GM06990 (cell line): ENCODE results near the gene METAP2.

Experiments
- DNase-seq: peaks from one replicate; pipeline ENCODE4 v3.0.0-alpha.2; 2011; ENCODE audit not compliant: insufficient read length; ENCODE audit errors: extremely low read depth
- H3K27me3 ChIP-seq: replicated peaks from 2 replicates; pipeline ENCODE4 v1.6.0; 2011; ENCODE audit warnings: low read length; ENCODE audit not compliant: control insufficient read depth, insufficient read depth
- H3K36me3 ChIP-seq: 2 replicates; pipeline ENCODE4 v1.5.1; 2011; ENCODE audit warnings: low read length; ENCODE audit not compliant: control insufficient read depth, insufficient read depth
- H3K4me3 ChIP-seq: replicated peaks from 2 replicates; pipeline ENCODE4 v1.5.1; 2011; ENCODE audit warnings: low read depth, mild to moderate bottlenecking, control low read depth, low read length
- CTCF ChIP-seq: IDR thresholded peaks from 2 replicates; pipeline ENCODE4 v1.5.1; 2011; ENCODE audit warnings: low read length, control low read depth, mild to moderate bottlenecking, inconsistent platforms; ENCODE audit not compliant: insufficient read depth, poor library complexity, severe bottlenecking

Gene METAP2

DNA sequence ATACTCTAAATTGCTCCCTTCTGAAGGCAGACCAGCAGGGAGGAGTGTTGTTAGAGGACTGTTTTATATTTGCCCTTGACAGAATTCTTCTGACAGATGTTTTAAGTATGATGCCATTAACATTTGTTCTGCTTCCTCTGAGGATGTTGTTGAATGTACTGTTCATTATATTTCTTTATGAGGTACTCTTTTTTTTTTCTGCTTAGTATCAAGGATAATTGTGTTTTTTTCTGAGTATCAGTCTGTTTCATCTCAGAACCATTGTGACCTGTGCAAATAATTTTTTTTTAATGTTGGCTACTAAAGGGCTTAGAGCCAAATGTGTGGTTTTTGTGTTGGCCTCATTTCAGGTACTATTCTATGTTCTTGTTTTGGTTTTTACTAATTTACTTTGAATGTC lies 10.6 kb downstream of the METAP2 start:
- H3K36me3 ChIP-seq: peaks cover 3% of the 10 kb centered on the region
- TF ChIP-seq CTCF: no peak
- no peaks in the 10 kb centered on the region for H3K27me3 ChIP-seq
- H3K4me3 ChIP-seq: no peak overlapping the region
- no peak for DNase-seq

GRCh38 chr12:95487024-95487423 lies 13.1 kb downstream of the METAP2 start:
- DNase-seq: no peak
- peaks cover 3% of the 10 kb centered on the region for H3K36me3 ChIP-seq
- H3K27me3 ChIP-seq: no peaks in the 10 kb centered on the region
- H3K4me3 ChIP-seq: no peak overlapping the region
- TF ChIP-seq CTCF: no peak

DNA sequence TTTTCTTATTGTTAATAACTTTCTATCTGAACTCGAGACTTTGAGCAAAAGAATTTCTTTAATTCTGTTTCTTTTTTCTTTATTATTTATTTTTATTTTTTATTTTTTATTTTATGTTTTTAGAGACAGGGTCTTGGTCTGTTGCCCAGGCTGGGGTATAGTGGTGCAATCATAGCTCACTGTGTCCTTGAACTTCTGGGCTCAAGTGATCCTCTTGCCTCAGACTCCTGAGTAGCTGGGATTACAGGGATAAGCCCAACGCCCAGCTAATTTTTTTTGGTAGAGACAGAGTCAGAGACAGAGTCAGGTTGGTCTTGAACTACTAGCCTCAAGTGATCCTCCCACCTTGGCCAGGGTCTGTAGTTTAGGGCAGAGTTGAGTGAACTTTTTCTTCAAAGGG lies 18.5 kb downstream of the METAP2 start:
- Histone ChIP-seq H3K36me3 (peaks cover 1% of the 10 kb centered on the region; the same call in 1 of the 2 replicates), H3K27me3 (no peaks in the 10 kb centered on the region)
- TF ChIP-seq CTCF: no peak

DNA sequence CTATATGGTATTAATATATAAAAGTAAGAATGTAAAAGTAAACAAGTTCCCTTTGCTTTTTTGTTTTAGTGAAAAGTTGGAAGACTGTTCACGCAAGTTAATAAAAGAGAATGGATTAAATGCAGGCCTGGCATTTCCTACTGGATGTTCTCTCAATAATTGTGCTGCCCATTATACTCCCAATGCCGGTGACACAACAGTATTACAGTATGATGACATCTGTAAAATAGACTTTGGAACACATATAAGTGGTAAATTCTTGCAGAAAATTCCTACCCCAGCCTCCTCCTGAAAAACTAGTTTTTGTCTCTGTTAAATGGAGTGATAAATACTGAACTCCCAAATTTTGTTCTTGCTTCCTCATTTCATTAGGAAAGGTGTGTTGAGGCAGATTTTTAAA lies 20.9 kb downstream of the METAP2 start:
- no peak for TF ChIP-seq CTCF
- peaks cover 4% of the 10 kb centered on the region for H3K36me3 ChIP-seq

More for the DNA sequence above, 18.5 kb downstream of the METAP2 start:
- no peak for DNase-seq
- H3K4me3 ChIP-seq: no peak overlapping the region

DNA sequence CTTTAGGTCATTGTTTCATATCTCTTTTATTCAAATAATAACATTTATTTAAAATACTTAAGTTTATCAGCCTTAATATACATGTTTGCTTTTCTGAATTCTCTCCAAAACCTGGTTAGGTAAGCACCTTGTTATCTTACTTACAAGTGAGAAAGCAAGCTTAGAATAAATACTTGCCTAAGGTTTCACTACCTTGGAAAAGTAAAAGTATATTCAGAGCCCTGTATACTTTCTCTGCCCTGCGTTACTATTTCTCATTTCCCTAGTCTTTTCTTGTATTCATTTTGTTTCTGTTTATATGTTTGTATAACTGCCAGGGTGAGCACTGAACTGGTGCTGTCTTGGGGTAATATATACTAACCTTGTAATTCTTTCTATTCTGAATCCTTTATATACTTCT lies 21.5 kb downstream of the METAP2 start:
- no peak overlapping the region for H3K4me3 ChIP-seq
- no peak for TF ChIP-seq CTCF
- DNase-seq: no peak
- no peaks in the 10 kb centered on the region for H3K27me3 ChIP-seq
- peaks cover 4% of the 10 kb centered on the region for H3K36me3 ChIP-seq

More for the DNA sequence above, 20.9 kb downstream of the METAP2 start:
- no peaks in the 10 kb centered on the region for H3K27me3 ChIP-seq
- H3K4me3 ChIP-seq: no peak overlapping the region
- no peak for DNase-seq

GRCh38 chr12:95497031-95497430 lies 23.1 kb downstream of the METAP2 start:
- no peak for TF ChIP-seq CTCF
- Histone ChIP-seq H3K36me3 (peaks cover 4% of the 10 kb centered on the region), H3K4me3 (no peak overlapping the region), H3K27me3 (no peaks in the 10 kb centered on the region)
- DNase-seq: no peak
